ENCODE data around the gene SH3BGRL3.
A peak's percentile ranks its signal among the peaks of the same experiment; 100 is the strongest.
"Not testable (repeated sequence)": the region's sequence is repeated elsewhere in the genome, so short reads cannot be mapped to it uniquely, and the experiment has no call there.

SH3BGRL3 gene

GRCh38 chr1:26290882-26291261, 11.0 kb downstream of the SH3BGRL3 start:
- DNase-seq (ENCODE audit: low read depth in 2 of 2): no peak

- no peak for DNase-seq (ENCODE audit: low read depth in 2 of 2)
Observed at GRCh38 chr1:26291433-26291832, 11.5 kb downstream of the SH3BGRL3 start.

DNA sequence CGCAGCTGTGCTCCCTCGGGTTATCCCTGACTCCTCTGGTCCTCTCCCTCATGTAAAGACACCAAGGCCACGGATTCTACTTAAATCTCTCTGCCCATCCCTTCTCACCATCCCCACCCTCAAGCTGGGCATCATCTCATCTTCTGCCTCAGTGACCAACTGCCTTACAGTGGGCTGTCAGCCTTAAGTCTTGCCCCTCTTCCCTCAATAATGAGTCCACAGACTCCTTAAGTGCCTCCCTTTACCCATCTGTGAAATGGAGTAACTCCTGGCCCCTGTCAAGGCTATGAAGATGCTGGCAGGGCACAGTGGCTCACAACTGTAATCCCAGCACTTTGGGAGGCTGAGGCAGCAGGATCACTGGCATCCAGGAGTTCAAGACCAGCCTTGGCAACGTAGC, 12.1 kb downstream of the SH3BGRL3 start:
- DNase-seq (ENCODE audit: low read depth in 2 of 2): no peak

DNA sequence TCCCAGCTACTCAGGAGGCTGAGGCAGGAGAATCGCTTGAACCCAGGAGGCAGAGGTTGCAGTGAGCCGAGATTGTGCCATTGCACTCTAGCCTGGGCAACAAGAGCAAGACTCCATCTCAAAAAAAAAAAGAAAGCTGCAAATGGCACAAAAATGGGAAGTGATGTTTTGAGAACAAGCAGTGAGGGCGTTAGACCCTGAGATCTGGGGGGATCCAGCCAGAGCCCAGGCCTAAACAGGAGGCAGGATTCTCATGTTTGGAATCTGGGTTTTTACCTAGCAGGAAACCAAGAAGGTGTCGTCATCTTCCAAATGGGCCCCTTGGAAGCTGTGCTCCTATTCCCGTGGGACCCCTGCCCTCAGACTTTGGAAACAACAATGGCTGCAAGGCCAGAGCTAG, 12.8 kb downstream of the SH3BGRL3 start:
- DNase-seq (ENCODE audit: low read depth in 2 of 2): not testable (repeated sequence)

DNA sequence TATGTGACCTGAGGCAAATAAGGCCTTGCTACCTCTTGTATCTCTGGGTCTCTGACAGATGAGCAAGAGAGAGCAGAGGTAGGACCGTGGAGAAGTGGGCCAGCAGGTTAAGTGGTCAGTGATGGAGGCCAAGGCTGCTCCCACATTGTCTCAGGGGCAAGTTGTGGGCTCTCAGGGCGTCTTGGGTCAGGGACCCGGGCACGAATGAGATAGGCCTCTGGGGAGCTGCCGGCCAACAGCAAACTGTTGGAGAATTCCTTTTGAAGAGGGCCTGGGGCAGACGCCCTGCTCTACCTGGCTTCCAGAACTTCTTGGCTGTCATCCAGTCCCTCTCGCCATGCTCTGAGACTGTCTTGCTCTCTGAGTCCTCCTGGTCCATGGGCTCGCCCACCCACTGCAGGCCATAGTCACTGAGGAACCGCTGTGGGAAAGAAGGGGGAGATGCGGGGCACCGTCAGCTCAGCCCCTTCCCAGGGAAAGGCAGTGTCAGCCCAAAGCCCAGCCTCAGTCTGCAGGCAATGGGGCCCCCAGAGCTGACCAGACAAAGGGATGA, 14.1 kb downstream of the SH3BGRL3 start:
- DNase-seq (ENCODE audit: low read depth in 2 of 2): no peak

GRCh38 chr1:26295194-26296138, 15.6 kb downstream of the SH3BGRL3 start:
- DNase-seq (ENCODE audit: low read depth in 2 of 2): no peak

DNA sequence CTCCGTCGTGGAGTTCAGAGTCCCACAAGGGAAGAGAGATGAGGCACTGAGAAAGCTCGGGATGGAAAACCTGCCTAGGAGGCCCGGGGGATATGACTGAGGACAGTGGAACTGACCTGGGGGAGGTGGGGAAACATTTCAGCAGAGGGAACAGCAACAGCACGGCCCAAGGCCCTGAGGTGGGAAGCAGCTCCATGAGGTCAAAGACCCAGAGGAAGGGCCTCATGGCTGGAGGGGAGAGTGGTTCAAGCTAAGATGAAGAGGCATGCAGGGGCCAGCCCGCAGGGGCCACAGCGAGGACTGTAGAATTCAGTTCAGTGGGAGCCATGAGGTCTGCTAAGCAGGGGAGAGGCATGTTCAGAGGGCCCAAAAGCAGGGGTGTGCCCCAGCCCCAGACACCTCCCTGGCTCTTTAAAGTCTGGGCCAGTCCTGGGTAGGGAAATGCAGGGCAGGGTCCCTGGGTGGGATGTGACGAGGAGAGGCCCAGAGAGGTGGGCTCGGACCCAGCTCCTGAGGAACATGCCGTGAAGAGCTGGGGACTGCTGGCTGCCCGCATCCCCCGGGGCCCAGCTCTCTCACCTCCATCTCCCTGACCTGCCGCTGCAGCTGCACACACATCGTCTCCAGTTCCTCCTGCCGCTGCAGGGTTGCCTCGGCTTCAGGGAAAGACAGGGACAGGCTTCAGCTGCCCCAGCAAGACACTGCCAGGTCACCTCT, 16.6 kb downstream of the SH3BGRL3 start:
- no peak for DNase-seq (ENCODE audit: low read depth in 2 of 2)

- DNase-seq (ENCODE audit: low read depth in 2 of 2): no peak
Observed at GRCh38 chr1:26297057-26297790, 17.3 kb downstream of the SH3BGRL3 start.

DNA sequence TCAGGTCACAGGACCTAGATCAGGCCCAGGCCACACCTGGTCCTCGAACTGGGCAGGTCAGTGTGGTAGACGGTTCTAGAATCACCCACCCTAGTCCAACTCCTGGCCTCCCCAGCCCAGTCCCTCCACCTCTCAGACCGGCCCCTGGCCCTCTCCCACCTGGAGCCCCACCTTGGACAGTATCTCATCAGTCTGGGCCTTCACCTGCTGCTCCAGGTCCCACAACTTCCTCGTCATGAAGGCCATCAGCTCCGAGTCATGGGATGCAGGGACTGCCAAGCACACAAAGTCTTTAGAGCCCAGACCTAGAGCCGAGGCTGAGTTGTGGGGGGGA, 17.9 kb downstream of the SH3BGRL3 start:
- no peak for DNase-seq (ENCODE audit: low read depth in 2 of 2)

GRCh38 chr1:26300578-26301275, 20.8 kb downstream of the SH3BGRL3 start:
- no peak for DNase-seq (ENCODE audit: low read depth in 2 of 2)

DNA sequence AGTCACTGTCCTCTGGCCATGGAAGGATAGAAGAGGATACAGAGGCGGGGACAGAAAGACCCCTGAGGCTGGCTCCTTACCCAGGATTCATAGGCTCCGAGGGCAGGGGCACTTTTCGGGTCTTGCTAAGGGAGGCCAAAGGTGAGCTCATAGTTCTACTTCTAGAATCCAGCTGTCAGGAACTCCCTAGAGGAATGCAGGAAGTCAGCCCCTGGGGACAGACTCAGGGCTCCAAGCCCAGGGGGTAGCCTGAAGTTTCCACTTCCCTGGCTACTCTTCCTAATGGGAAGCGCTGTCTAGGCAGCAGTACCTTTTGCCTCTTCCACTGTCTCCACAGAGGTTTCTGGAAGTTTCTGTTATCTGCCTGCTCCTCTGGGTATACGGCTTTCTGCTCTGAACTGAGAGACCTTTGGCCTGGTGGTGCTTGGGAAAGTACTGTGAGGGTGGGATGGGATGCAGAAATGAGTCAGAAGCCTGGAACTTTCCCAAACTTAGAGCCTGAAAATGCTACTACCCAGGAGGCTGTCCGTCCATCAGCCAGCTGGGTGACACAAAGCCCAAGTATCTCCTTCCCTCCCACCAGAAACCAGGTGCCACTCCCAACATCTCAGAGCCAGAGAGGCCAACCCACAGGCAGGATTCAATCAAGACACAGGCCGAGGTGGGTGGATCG, 23.0 kb downstream of the SH3BGRL3 start:
- DNase-seq (ENCODE audit: low read depth in 2 of 2): no peak

DNA sequence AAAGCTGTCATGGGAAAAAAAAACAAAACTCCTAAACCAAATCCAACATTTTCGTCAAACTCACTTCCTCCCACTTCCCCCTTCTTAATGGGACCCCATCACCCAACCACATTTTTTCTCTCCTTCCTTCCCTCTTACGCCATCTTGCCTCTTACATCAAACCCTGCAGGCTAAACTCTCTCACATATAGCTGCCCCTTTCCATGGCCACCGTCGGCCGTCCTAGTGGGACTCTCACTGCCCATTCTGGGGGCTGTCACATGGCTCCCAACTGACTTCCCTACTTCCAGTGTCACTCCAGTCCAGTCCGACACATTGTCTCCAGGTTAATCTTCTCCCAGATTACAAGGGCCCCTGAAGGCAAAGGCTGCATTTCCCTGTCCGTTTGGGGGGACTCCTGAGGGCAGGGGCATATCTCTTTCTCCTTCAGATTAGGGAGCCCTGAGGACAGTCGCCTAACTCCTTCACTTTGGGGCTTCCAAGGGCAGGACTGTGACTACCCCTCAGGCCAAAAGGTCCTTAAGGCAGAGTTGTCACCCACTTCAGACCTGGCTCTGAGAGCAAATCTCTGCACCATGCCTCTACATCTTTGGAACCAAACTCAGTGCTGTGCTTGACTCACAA, 25.9 kb downstream of the SH3BGRL3 start:
- no peak for DNase-seq (ENCODE audit: low read depth in 2 of 2)

- DNase-seq (ENCODE audit: low read depth in 2 of 2): peak; percentile 83 to 92
Observed at GRCh38 chr1:26306290-26307229, 26.7 kb downstream of the SH3BGRL3 start, which contains the start of gene UBXN11. TSS of gene UBXN11 (minus strand) at chr1:26306636. CDS start at chr1:26302883, 3,753 bp downstream.

DNA sequence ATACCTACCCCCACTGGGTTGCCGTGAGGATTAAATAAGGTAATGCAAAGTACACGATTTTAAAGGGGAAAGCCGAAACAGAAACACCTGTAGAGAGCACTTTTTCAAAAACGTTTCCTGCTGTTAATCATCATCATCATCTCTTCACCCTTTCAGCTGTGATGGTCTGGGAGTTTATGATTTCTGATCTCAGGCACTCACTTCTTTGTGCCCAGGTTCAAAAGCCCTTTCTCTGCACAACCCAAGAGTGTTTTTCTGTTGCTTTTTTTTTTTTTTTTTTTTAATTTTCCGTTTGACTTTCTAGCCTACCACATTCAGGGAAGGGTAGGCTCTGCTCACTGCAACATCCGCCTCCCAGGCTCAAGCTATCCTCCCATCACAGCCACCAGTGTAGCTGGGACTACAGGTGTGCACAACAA, 27.5 kb downstream of the SH3BGRL3 start:
- DNase-seq (ENCODE audit: low read depth in 2 of 2): no peak

- DNase-seq (ENCODE audit: low read depth in 2 of 2): not testable (repeated sequence)
Observed at GRCh38 chr1:26307966-26308899, 28.3 kb downstream of the SH3BGRL3 start.

DNA sequence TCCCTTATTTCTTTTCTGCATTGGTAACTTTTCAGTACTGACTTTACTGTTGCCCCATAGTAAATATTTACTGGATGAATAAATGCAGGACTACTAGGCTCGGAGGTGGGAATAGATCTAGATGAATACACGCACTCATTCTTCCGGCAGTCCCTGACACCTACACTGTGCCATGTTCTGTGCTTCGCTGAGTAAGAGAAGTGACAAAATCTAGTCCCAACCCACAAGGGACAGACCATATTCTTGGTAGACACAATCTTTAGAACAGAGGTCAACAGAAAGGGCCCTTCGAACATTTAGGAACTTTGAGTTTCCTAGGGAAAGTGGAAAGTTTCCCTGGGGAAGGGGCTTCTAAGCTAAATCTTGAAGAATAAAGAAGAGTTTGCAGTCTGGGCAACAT, 34.6 kb downstream of the SH3BGRL3 start:
- DNase-seq (ENCODE audit: low read depth in 2 of 2): no peak

- DNase-seq (ENCODE audit: low read depth in 2 of 2): no peak
Observed at GRCh38 chr1:26315874-26316850, 36.3 kb downstream of the SH3BGRL3 start.

All from stimulated activated CD4-positive, alpha-beta T cell treated with anti-CD3 and anti-CD28 coated beads, Interleukin-12 subunit alpha, Interleukin-12 subunit beta, amount 100 ng/mL, for 24 hours (primary cell).